Uterus (tissue), 2 donors: ENCODE data around the gene ATXN7L1.

Source experiments
- CTCF ChIP-seq, 4 experiments: fragments of 200-600 bp in 2 of 4; fragments of 450-650 bp in 2 of 4; sonication (generic) in 2 of 4; IDR thresholded peaks; one replicate each; pipeline ENCODE4 v1.5.1; 2016 to 2019; ENCODE audit warnings: antibody characterized with exemption in 4 of 4, mild to moderate bottlenecking in 2 of 4, moderate library complexity in 1 of 4
- POLR2A ChIP-seq, 2 donors: fragments of 450-650 bp; IDR thresholded peaks; one replicate each; pipeline ENCODE4 v1.6.1; 2016; ENCODE audit warnings: antibody characterized with exemption in 2 of 2, mild to moderate bottlenecking in 1 of 2, moderate library complexity in 1 of 2

- TF ChIP-seq POLR2A (IDR thresholded peaks at IDR 0.05): no peak
- TF ChIP-seq CTCF (IDR thresholded peaks at IDR 0.05): no peak
Measured at GRCh38 chr7:105584165-105584564, 292.2 kb downstream of the ATXN7L1 start.
